Chondrocyte (in vitro differentiated cells): ENCODE results near the gene CXCL16. TPM values are rescaled to one million over a fixed set of nuclear protein-coding genes. Genes with fewer than 3 reads are reported as not detected.
A peak's percentile ranks its signal among the peaks of the same experiment; 100 is the strongest.

ENCODE experiments used
- DNase-seq: peaks from one replicate; pipeline ENCODE4 v3.0.0; 2021; ENCODE audit warnings: mixed read lengths, low spot score
- H3K27ac Mint-ChIP-seq: one replicate; pipeline ENCODE4 v1.8.0; 2021; ENCODE audit warnings: mild to moderate bottlenecking, moderate library complexity, mixed read lengths; ENCODE audit not compliant: unreplicated experiment
- H3K27me3 Mint-ChIP-seq: 2 replicates; pipeline ENCODE4 v1.8.0; 2021; ENCODE audit warnings: low read depth, mixed read lengths
- H3K36me3 Mint-ChIP-seq: 2 replicates; pipeline ENCODE4 v1.8.0; 2021; ENCODE audit warnings: low read depth, mixed read lengths
- H3K4me1 Mint-ChIP-seq: 2 replicates; pipeline ENCODE4 v1.8.0; 2021; ENCODE audit warnings: low read depth, mild to moderate bottlenecking, mixed read lengths
- H3K4me3 Mint-ChIP-seq: one replicate; pipeline ENCODE4 v1.8.0; 2021; ENCODE audit warnings: mild to moderate bottlenecking, moderate library complexity, mixed read lengths; ENCODE audit not compliant: unreplicated experiment
- H3K9me3 Mint-ChIP-seq: 2 replicates; pipeline ENCODE4 v1.8.0; 2021; ENCODE audit warnings: low read depth, mixed read lengths
- CTCF ChIP-seq: fragments of 200-600 bp; sonication (generic); IDR thresholded peaks from 2 replicates; pipeline ENCODE4 v1.5.0; 2021; ENCODE audit warnings: antibody characterized with exemption, mild to moderate bottlenecking, moderate library complexity
- total RNA-seq: library from RNA; stranded (reverse); gene quantifications from 3 replicates; pipeline ENCODE4 v1.2.1, GENCODE V29; 2021

Gene CXCL16
- total RNA-seq, 1 donor from 2014 or later = 5.4 TPM

- Mint-ChIP-seq H3K36me3 (no peaks in the 10 kb centered on the region), H3K27me3 (peaks cover 13% of the 10 kb centered on the region), H3K4me3 (peak overlapping the region; percentile 62), H3K27ac (no peak overlapping the region), H3K4me1 (peaks cover 12% of the 10 kb centered on the region), H3K9me3 (no peaks in the 10 kb centered on the region)
- no peak for TF ChIP-seq CTCF
- no peak for DNase-seq
Measured at GRCh38 chr17:4740025-4740351, 260 bp upstream of the CXCL16 start.

GRCh38 chr17:4738136-4739121 lies 1.3 kb downstream of the CXCL16 start:
- Mint-ChIP-seq H3K27ac (no peak overlapping the region), H3K4me3 (peak overlapping the region; percentile 67), H3K9me3 (no peaks in the 10 kb centered on the region), H3K36me3 (peaks cover 2% of the 10 kb centered on the region), H3K4me1 (peaks cover 9% of the 10 kb centered on the region), H3K27me3 (peaks cover 11% of the 10 kb centered on the region)
- DNase-seq = no peak
- no peak for TF ChIP-seq CTCF

GRCh38 chr17:4735876-4736651 lies 3.7 kb downstream of the CXCL16 start:
- H3K9me3 Mint-ChIP-seq = no peaks in the 10 kb centered on the region
- H3K36me3 Mint-ChIP-seq = peaks cover 2% of the 10 kb centered on the region
- no peak for DNase-seq
- no peak overlapping the region for H3K4me3 Mint-ChIP-seq
- peaks cover 14% of the 10 kb centered on the region for H3K4me1 Mint-ChIP-seq
- peaks cover 11% of the 10 kb centered on the region for H3K27me3 Mint-ChIP-seq
- H3K27ac Mint-ChIP-seq = no peak overlapping the region
- no peak for TF ChIP-seq CTCF

GRCh38 chr17:4734857-4735475 lies 4.8 kb downstream of the CXCL16 start:
- Mint-ChIP-seq H3K9me3 (no peaks in the 10 kb centered on the region), H3K27ac (no peak overlapping the region), H3K4me3 (no peak overlapping the region)

More at GRCh38 chr17:4734857-4735475, 4.8 kb downstream of the CXCL16 start:
- TF ChIP-seq CTCF = no peak
- Mint-ChIP-seq H3K36me3 (peaks cover 2% of the 10 kb centered on the region), H3K27me3 (peaks cover 11% of the 10 kb centered on the region), H3K4me1 (peaks cover 21% of the 10 kb centered on the region)
- DNase-seq = no peak
